HepG2 (cell line): Measurements from ENCODE around the gene TMEM114. TPM values are rescaled to one million over a fixed set of nuclear protein-coding genes. Genes with fewer than 3 reads are reported as not detected.

Source experiments
- ATAC-seq: fragments of 200-7000 bp; cut with Tn5 transposase; 3 replicates; pipeline ENCODE4 v1.9.1; 2020; ENCODE audit warnings: mild to moderate bottlenecking, moderate library complexity
- BruUV-seq: library from RNA; stranded (reverse); fragments of 400-500 nt; replicated peaks from 2 replicates; lab custom pipeline; 2021; lab: Mats Ljungman, UMichigan
- CTCF ChIA-PET: fragments of 300-600 bp; formaldehyde crosslinking; extraction: SDS; loops from one replicate; lab custom pipeline; 2021; ENCODE audit warnings: low total read pairs, inconsistent platforms, low intra/inter-chr PET ratio; lab: Yijun Ruan, JAX
- POLR2A ChIA-PET: fragments of 350-600 bp; sonication (Branson Sonifier 250); formaldehyde crosslinking; loops from one replicate; lab custom pipeline; 2020; ENCODE audit warnings: antibody characterized with exemption, inconsistent platforms; lab: Yijun Ruan, JAX
- DNase-seq: peaks from one replicate; pipeline ENCODE4 v3.0.0-alpha.2; 2015; ENCODE audit warnings: low spot score
- FAIRE-seq: peaks from 3 replicates; lab custom pipeline; 2011; peaks lifted over from hg19 to GRCh38; lab: Jason Lieb, UNC
- H2AFZ ChIP-seq: one replicate; pipeline ENCODE4 v1.6.1; 2011; ENCODE audit warnings: low read length, inconsistent platforms
- H3K27ac ChIP-seq: fragments of 300-600 bp; 3 replicates; pipeline ENCODE4 v1.8.0; 2011; ENCODE audit warnings: mixed run types, mild to moderate bottlenecking, mixed read lengths, low read length, inconsistent platforms; ENCODE audit not compliant: insufficient read depth; ENCODE audit errors: extremely low read length
- H3K27me3 ChIP-seq, 2 experiments: fragments of 200-600 bp in 1 of 2; 2 replicates in 1 of 2; 3 replicates in 1 of 2; pipeline versions ENCODE4 v1.6.0 to v1.8.0; 2011; ENCODE audit warnings: low read length in 2 of 2, mild to moderate bottlenecking in 2 of 2, moderate library complexity in 2 of 2, inconsistent platforms in 1 of 2; ENCODE audit not compliant: insufficient read depth in 2 of 2, control insufficient read depth in 1 of 2
- H3K36me3 ChIP-seq, 2 experiments: fragments of 200-600 bp in 1 of 2; replicated peaks in 1 of 2; 2 replicates in 1 of 2; 3 replicates in 1 of 2; pipeline versions ENCODE4 v1.5.1 to v1.8.0; 2011; ENCODE audit warnings: low read length in 2 of 2, inconsistent platforms in 1 of 2; ENCODE audit not compliant: insufficient read depth in 2 of 2, control insufficient read depth in 1 of 2
- H3K4me1 ChIP-seq: 2 replicates; pipeline ENCODE4 v1.5.1; 2012; ENCODE audit warnings: low read length, inconsistent platforms; ENCODE audit not compliant: insufficient read depth
- H3K4me2 ChIP-seq: 2 replicates; pipeline ENCODE4 v1.6.0; 2011; ENCODE audit warnings: low read depth, low read length, inconsistent platforms
- H3K4me3 ChIP-seq, 3 experiments: fragments of 200-600 bp in 1 of 3; sonication (generic), shearing (Covaris generic) in 1 of 3; replicated peaks in 1 of 3; 2 replicates each; pipeline ENCODE4 v1.5.1; 2011 to 2016; ENCODE audit warnings: low read length in 3 of 3, inconsistent platforms in 2 of 3, low read depth in 2 of 3, mild to moderate bottlenecking in 2 of 3, control low read depth in 1 of 3, mixed read lengths in 1 of 3; ENCODE audit not compliant: insufficient read depth in 1 of 3
- H3K79me2 ChIP-seq: one replicate; pipeline ENCODE4 v1.6.1; 2011; ENCODE audit warnings: low read length, inconsistent platforms; ENCODE audit not compliant: insufficient read depth
- H3K9ac ChIP-seq: 2 replicates; pipeline ENCODE4 v1.6.0; 2011; ENCODE audit warnings: mild to moderate bottlenecking, low read depth, low read length, inconsistent platforms; ENCODE audit not compliant: insufficient read depth
- H3K9me3 ChIP-seq: 2 replicates; pipeline ENCODE4 v1.5.1; 2012; ENCODE audit warnings: mild to moderate bottlenecking, low read length
- H4K20me1 ChIP-seq: 2 replicates; pipeline ENCODE4 v1.6.0; 2011; ENCODE audit warnings: inconsistent platforms, mild to moderate bottlenecking, low read length, moderate library complexity; ENCODE audit not compliant: insufficient read depth
- ESRRA ChIP-seq: sonication (generic); formaldehyde crosslinking; IDR thresholded peaks from 2 replicates; pipeline ENCODE4 v1.5.1; 2020; ENCODE audit warnings: mild to moderate bottlenecking, low read depth, missing genetic modification reagents
- GFI1 ChIP-seq: sonication (generic); formaldehyde crosslinking; IDR thresholded peaks from 2 replicates; pipeline ENCODE4 v1.5.0; 2020; ENCODE audit warnings: missing genetic modification reagents, mild to moderate bottlenecking, borderline replicate concordance
- IKZF1 ChIP-seq: fragments of 450-650 bp; IDR thresholded peaks from 2 replicates; pipeline ENCODE4 v1.7.1; 2016
- MTF2 ChIP-seq: sonication (generic); formaldehyde crosslinking; IDR thresholded peaks from 2 replicates; pipeline ENCODE4 v1.5.0; 2020; ENCODE audit warnings: missing genetic modification reagents, borderline replicate concordance
- NFKB2 ChIP-seq: sonication (generic); formaldehyde crosslinking; IDR thresholded peaks from 2 replicates; pipeline ENCODE4 v1.4.0; 2020; ENCODE audit warnings: missing genetic modification reagents, borderline replicate concordance
- PHB2 ChIP-seq: fragments of 450-650 bp; IDR thresholded peaks from 2 replicates; pipeline ENCODE4 v1.6.1; 2018; ENCODE audit not compliant: partially characterized antibody
- POGZ ChIP-seq: sonication (generic); formaldehyde crosslinking; IDR thresholded peaks from 2 replicates; pipeline ENCODE4 v1.4.0; 2020; ENCODE audit warnings: mild to moderate bottlenecking, missing genetic modification reagents
- RELA ChIP-seq: sonication (generic); formaldehyde crosslinking; IDR thresholded peaks from 2 replicates; pipeline ENCODE4 v1.4.0; 2020; ENCODE audit warnings: missing genetic modification reagents
- SMAD1 ChIP-seq: sonication (generic); formaldehyde crosslinking; IDR thresholded peaks from 2 replicates; pipeline ENCODE4 v1.4.0; 2020; ENCODE audit warnings: missing genetic modification reagents, low read depth, mild to moderate bottlenecking, borderline replicate concordance
- TCF7 ChIP-seq: sonication (generic); IDR thresholded peaks from 2 replicates; pipeline ENCODE4 v1.6.1; 2016; ENCODE audit warnings: antibody characterized with exemption, low read depth
- ZBTB49 ChIP-seq: sonication (generic); formaldehyde crosslinking; IDR thresholded peaks from 2 replicates; pipeline ENCODE4 v1.4.0; 2020; ENCODE audit warnings: missing genetic modification reagents, borderline replicate concordance
- ZNF205 ChIP-seq: IDR thresholded peaks from 2 replicates; pipeline ENCODE4 v1.6.1; 2018; ENCODE audit warnings: missing biosample characterization, missing genetic modification reagents
- ZNF3 ChIP-seq: IDR thresholded peaks from 2 replicates; pipeline ENCODE4 v1.7.0; 2017; ENCODE audit warnings: inconsistent platforms
- ZNF30 ChIP-seq: sonication (generic); formaldehyde crosslinking; IDR thresholded peaks from 2 replicates; pipeline ENCODE4 v1.5.0; 2020; ENCODE audit warnings: mild to moderate bottlenecking, missing genetic modification reagents
- ZNF33A ChIP-seq: sonication (generic); formaldehyde crosslinking; IDR thresholded peaks from 2 replicates; pipeline ENCODE4 v1.5.1; 2020; ENCODE audit warnings: missing genetic modification reagents, mild to moderate bottlenecking, moderate library complexity, borderline replicate concordance
- ZNF382 ChIP-seq: sonication (generic); formaldehyde crosslinking; IDR thresholded peaks from 2 replicates; pipeline ENCODE4 v1.5.0; 2020; ENCODE audit warnings: missing genetic modification reagents, mild to moderate bottlenecking, borderline replicate concordance
- ZNF572 ChIP-seq: sonication (generic); formaldehyde crosslinking; IDR thresholded peaks from 2 replicates; pipeline ENCODE4 v1.5.1; 2020; ENCODE audit warnings: mild to moderate bottlenecking, missing genetic modification reagents
- ZNF7 ChIP-seq: IDR thresholded peaks from 2 replicates; pipeline ENCODE4 v1.6.1; 2016; ENCODE audit warnings: missing biosample characterization, missing genetic modification reagents
- ZSCAN31 ChIP-seq: sonication (generic); formaldehyde crosslinking; IDR thresholded peaks from 2 replicates; pipeline ENCODE4 v1.5.0; 2020; ENCODE audit warnings: low read depth, mild to moderate bottlenecking, missing genetic modification reagents
- ZZZ3 ChIP-seq: sonication (generic); formaldehyde crosslinking; IDR thresholded peaks from 2 replicates; pipeline ENCODE4 v1.4.0; 2020; ENCODE audit warnings: missing genetic modification reagents, mild to moderate bottlenecking, borderline replicate concordance
- WGBS: methylation state at CpG from one replicate; pipeline ENCODE4 v1.1.6; 2017; ENCODE audit warnings: low lambda C conversion rate; 5-methylcytosine and 5-hydroxymethylcytosine counted together
- in situ Hi-C: cut with HindIII; loops from 2 replicates; pipeline ENCODE4 v1.10.0; 2017; ENCODE audit warnings: low pct_unique_long_range_greater_than_20kb; ENCODE audit not compliant: extremely low pct_ligation_motif_present
- intact Hi-C: fragments of 100-400 bp; cut with micrococcal nuclease; formaldehyde crosslinking; loops from one replicate; pipeline ENCODE4 v1.10.0; 2022; ENCODE audit not compliant: unreplicated experiment
- polyA plus RNA-seq, 8 experiments: library from polyadenylated mRNA; depleted of rRNA in 3 of 8; stranded (reverse) in 7 of 8; unstranded in 1 of 8; fragments of >200 nt; fragmentation: Illumina TruSeq in 4 of 8; extraction: Trizol in 4 of 8; gene quantifications; 2 replicates each; pipeline versions ENCODE4 v1.2.1 to v1.2.3, GENCODE V29; 2011 to 2016; ENCODE audit warnings: low read depth in 4 of 8, missing spikeins in 1 of 8, mixed read lengths in 1 of 8; ENCODE audit not compliant: insufficient read depth in 1 of 8
- total RNA-seq, 5 experiments: library from RNA; depleted of rRNA; stranded (reverse); fragments of >200 nt; fragmentation: Illumina TruSeq; extraction: Trizol; gene quantifications; 2 replicates each; pipeline ENCODE4 v1.2.3, GENCODE V29; 2016; ENCODE audit warnings: low read depth in 1 of 5

TMEM114 gene
- total and polyA plus RNA-seq, 2 of the 13 experiments (the other 11 are each of a cell fraction or from before 2014, with no cell fraction given) = not detected

GRCh38 chr16:8611886-8612600 is 21.7 kb upstream of the TMEM114 start:
- Histone ChIP-seq H4K20me1 (no peaks in the 10 kb centered on the region), H3K36me3 (no peaks in the 10 kb centered on the region), H3K27ac (no peak overlapping the region), H3K27me3 (peaks cover 6 to 50% of the 10 kb centered on the region in 2 experiments; a peak in 3 of 5 replicates), H3K4me1 (no peaks in the 10 kb centered on the region), H3K4me2 (no peak overlapping the region), H3K79me2 (no peaks in the 10 kb centered on the region), H2AFZ (no peak overlapping the region), H3K9me3 (no peaks in the 10 kb centered on the region), H3K4me3 (no peak overlapping the region), H3K9ac (no peak overlapping the region)
- intact Hi-C loops = no loop called here
- no peak for ATAC-seq
- no peak for DNase-seq
- in situ Hi-C loops = no loop called here
- TF ChIP-seq ZNF3 (CRISPR knock-in tag) (no peak), ZZZ3 (no peak), TCF7 (no peak), GFI1 (no peak), ZNF33A (no peak), ZNF7 (CRISPR knock-in tag) (no peak), MTF2 (no peak), PHB2 (no peak), ZSCAN31 (CRISPR knock-in tag) (no peak), ZNF205 (CRISPR knock-in tag) (no peak), IKZF1 (no peak), ZNF382 (CRISPR knock-in tag) (no peak), ESRRA (no peak), ZNF30 (CRISPR knock-in tag) (no peak), SMAD1 (no peak), ZBTB49 (CRISPR knock-in tag) (no peak), ZNF572 (CRISPR knock-in tag) (no peak), POGZ (CRISPR knock-in tag) (no peak), NFKB2 (CRISPR knock-in tag) (no peak), RELA (CRISPR knock-in tag) (no peak)
- ChIA-PET POLR2A (no interaction called here), CTCF (no interaction called here)
- 20% methylated on average over 1 of the region's 1 CpG for WGBS
- BruUV-seq = no TSS peak
- no peak for FAIRE-seq
